ENCODE measurements around the gene KRT77.

DNA sequence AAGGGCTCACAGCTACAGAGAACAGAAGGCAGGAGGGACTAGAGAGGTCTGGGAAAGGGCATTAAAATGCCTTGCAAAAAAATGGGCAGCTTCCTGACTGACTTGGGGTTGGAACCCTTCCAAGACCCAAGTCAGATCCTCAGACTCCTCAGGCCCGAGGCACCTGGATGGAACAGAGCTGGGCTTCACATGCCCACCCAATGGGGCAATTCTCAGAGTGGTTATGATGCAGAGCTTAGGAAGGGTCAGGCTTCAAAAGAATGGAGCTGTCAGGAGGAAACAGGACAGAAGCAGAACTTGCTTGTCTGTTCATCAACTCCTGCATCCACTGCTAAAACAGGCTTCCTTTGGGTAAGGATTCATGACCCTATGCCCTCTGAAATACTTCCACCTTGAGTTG lies 13.4 kb downstream of the KRT77 start:
- TF ChIP-seq, protein P1, sequence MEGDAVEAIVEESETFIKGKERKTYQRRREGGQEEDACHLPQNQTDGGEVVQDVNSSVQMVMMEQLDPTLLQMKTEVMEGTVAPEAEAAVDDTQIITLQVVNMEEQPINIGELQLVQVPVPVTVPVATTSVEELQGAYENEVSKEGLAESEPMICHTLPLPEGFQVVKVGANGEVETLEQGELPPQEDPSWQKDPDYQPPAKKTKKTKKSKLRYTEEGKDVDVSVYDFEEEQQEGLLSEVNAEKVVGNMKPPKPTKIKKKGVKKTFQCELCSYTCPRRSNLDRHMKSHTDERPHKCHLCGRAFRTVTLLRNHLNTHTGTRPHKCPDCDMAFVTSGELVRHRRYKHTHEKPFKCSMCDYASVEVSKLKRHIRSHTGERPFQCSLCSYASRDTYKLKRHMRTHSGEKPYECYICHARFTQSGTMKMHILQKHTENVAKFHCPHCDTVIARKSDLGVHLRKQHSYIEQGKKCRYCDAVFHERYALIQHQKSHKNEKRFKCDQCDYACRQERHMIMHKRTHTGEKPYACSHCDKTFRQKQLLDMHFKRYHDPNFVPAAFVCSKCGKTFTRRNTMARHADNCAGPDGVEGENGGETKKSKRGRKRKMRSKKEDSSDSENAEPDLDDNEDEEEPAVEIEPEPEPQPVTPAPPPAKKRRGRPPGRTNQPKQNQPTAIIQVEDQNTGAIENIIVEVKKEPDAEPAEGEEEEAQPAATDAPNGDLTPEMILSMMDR (IDR thresholded peaks at IDR 0.05): no peak
- no peak for TF ChIP-seq POLR2A (IDR thresholded peaks at IDR 0.05)

All from lower leg skin (tissue), 3 donors.